H1 (cell line): ENCODE data around the gene CYB561A3. TPM values are rescaled to one million over a fixed set of nuclear protein-coding genes. Genes with fewer than 3 reads are reported as not detected.

Source experiments
- CEBPB ChIP-seq: IDR thresholded peaks from 2 replicates; pipeline ENCODE4 v1.6.1; 2012; ENCODE audit warnings: low read depth, low read length
- FOSL1 ChIP-seq: IDR thresholded peaks from 2 replicates; pipeline ENCODE4 v1.6.1; 2011; ENCODE audit warnings: mild to moderate bottlenecking, low read depth, low read length, moderate library complexity; ENCODE audit not compliant: insufficient read depth
- HDAC6 ChIP-seq: IDR thresholded peaks from one replicate; pipeline ENCODE4 v1.7.1; 2012; ENCODE audit warnings: low read depth, mild to moderate bottlenecking, inconsistent platforms, low read length, moderate library complexity
- KDM1A ChIP-seq: fragments of 200-600, 300-600 bp; sonication (generic); IDR thresholded peaks from 2 replicates; pipeline ENCODE4 v1.7.1; 2016; ENCODE audit warnings: mild to moderate bottlenecking, low read length, borderline replicate concordance
- TAF7 ChIP-seq: optimal IDR thresholded peaks from 2 replicates; pipeline ENCODE3; 2011; ENCODE audit warnings: low read depth, mild to moderate bottlenecking, inconsistent platforms, low read length, moderate library complexity, borderline replicate concordance
- TCF12 ChIP-seq: IDR thresholded peaks from 2 replicates; pipeline ENCODE4 v1.6.1; 2011; ENCODE audit warnings: low read depth, mild to moderate bottlenecking, low read length
- ZNF274 ChIP-seq: IDR thresholded peaks from 2 replicates; pipeline ENCODE4 v1.7.0; 2012; ENCODE audit warnings: low read length, borderline replicate concordance; ENCODE audit errors: extremely low read depth
- polyA plus RNA-seq, 7 experiments: library from polyadenylated mRNA; depleted of rRNA in 3 of 7; stranded (reverse) in 5 of 7; unstranded in 2 of 7; fragments of >200 nt in 5 of 7; fragments of 200-250 nt in 2 of 7; gene quantifications; 1 replicate in 5 of 7; 2 replicates in 1 of 7; 4 replicates in 1 of 7; pipeline versions ENCODE4 v1.2.1 to v1.2.3, GENCODE V29; 2011 to 2013; ENCODE audit warnings: missing spikeins in 2 of 7, mixed read lengths in 2 of 7
- total RNA-seq: library from RNA; stranded (reverse); fragmentation: NEBNext Ultra II Directional; extraction: Animal tissue kit (Norgen Biotek cat#: 25700); gene quantifications from 2 replicates; pipeline ENCODE4 v1.2.1, GENCODE V29; 2021

CYB561A3 gene
- total and polyA plus RNA-seq, 2 of the 8 experiments (the other 6 are each of a cell fraction or from before 2014, with no cell fraction given) = 29.6 to 41.2 TPM

GRCh38 chr11:61306221-61306620 lies 55.5 kb downstream of the CYB561A3 start (continued):
- TF ChIP-seq TCF12 = no peak
- TF ChIP-seq HDAC6 = no peak
- no peak for TF ChIP-seq KDM1A
- no peak for TF ChIP-seq CEBPB
- TF ChIP-seq FOSL1 = no peak
- TF ChIP-seq TAF7 = no peak
- TF ChIP-seq ZNF274 = no peak
